Sigmoid colon (tissue), 4 donors: ENCODE measurements around the gene PADI6.

ENCODE experiments used
- CTCF ChIP-seq, 4 experiments: fragments of 450-650 bp in 3 of 4; fragments of 200-600 bp in 1 of 4; IDR thresholded peaks; one replicate each; pipeline ENCODE4 v1.5.1; 2016 to 2019; ENCODE audit warnings: antibody characterized with exemption in 4 of 4, mild to moderate bottlenecking in 3 of 4, moderate library complexity in 2 of 4
- EP300 ChIP-seq, 4 donors: sonication (generic); formaldehyde crosslinking; IDR thresholded peaks; one replicate each; pipeline ENCODE4 v1.6.1; 2017; ENCODE audit warnings: antibody characterized with exemption in 4 of 4
- POLR2A ChIP-seq, 2 donors: fragments of 450-650 bp; IDR thresholded peaks; one replicate each; pipeline ENCODE4 v1.6.1; 2016; ENCODE audit warnings: antibody characterized with exemption in 2 of 2, mild to moderate bottlenecking in 2 of 2, moderate library complexity in 2 of 2
- POLR2AphosphoS5 ChIP-seq, 4 donors: sonication (generic); formaldehyde crosslinking; IDR thresholded peaks; one replicate each; pipeline ENCODE4 v1.6.1; 2017; ENCODE audit warnings: antibody characterized with exemption in 4 of 4

GRCh38 chr1:17436380-17437174 lies 64.6 kb downstream of the PADI6 start:
- no peak for TF ChIP-seq CTCF (IDR thresholded peaks at IDR 0.05)
- TF ChIP-seq POLR2A (IDR thresholded peaks at IDR 0.05): no peak
- no peak for TF ChIP-seq EP300 (IDR thresholded peaks at IDR 0.05)
- TF ChIP-seq POLR2AphosphoS5 (IDR thresholded peaks at IDR 0.05): no peak
